NT2/D1 (cell line): ENCODE measurements around the gene SIRPG.

Experiments used
- DNase-seq: peaks from one replicate; pipeline ENCODE4 v3.0.0-alpha.2; 2011; ENCODE audit warnings: low read depth, low spot score
- H3K27me3 ChIP-seq: 2 replicates; pipeline ENCODE4 v1.6.0; 2011; ENCODE audit warnings: mild to moderate bottlenecking; ENCODE audit not compliant: insufficient read length, insufficient read depth
- H3K36me3 ChIP-seq: 2 replicates; pipeline ENCODE4 v1.6.1; 2011; ENCODE audit warnings: mild to moderate bottlenecking, low read length, mixed read lengths; ENCODE audit not compliant: insufficient read depth, insufficient read length
- H3K4me1 ChIP-seq: 2 replicates; pipeline ENCODE4 v1.5.1; 2011; ENCODE audit not compliant: insufficient read depth, insufficient read length
- H3K4me3 ChIP-seq: 2 replicates; pipeline ENCODE4 v1.5.1; 2011; ENCODE audit warnings: low read depth; ENCODE audit not compliant: insufficient read length
- H3K9ac ChIP-seq: 2 replicates; pipeline ENCODE4 v1.6.0; 2011; ENCODE audit warnings: low read depth; ENCODE audit not compliant: insufficient read length
- H3K9me3 ChIP-seq: 2 replicates; pipeline ENCODE4 v1.5.1; 2011; ENCODE audit warnings: mild to moderate bottlenecking, low read length; ENCODE audit not compliant: insufficient read depth
- SUZ12 ChIP-seq: IDR thresholded peaks from 2 replicates; pipeline ENCODE4 v1.6.1; 2011; ENCODE audit not compliant: insufficient read length, insufficient read depth; ENCODE audit errors: extremely low read depth
- YY1 ChIP-seq: IDR thresholded peaks from 2 replicates; pipeline ENCODE4 v1.6.1; 2011; ENCODE audit not compliant: insufficient read length, insufficient read depth
- ZNF274 ChIP-seq: IDR thresholded peaks from 2 replicates; pipeline ENCODE4 v1.6.1; 2011; ENCODE audit warnings: mild to moderate bottlenecking, low read depth, low read length

Gene SIRPG

DNA sequence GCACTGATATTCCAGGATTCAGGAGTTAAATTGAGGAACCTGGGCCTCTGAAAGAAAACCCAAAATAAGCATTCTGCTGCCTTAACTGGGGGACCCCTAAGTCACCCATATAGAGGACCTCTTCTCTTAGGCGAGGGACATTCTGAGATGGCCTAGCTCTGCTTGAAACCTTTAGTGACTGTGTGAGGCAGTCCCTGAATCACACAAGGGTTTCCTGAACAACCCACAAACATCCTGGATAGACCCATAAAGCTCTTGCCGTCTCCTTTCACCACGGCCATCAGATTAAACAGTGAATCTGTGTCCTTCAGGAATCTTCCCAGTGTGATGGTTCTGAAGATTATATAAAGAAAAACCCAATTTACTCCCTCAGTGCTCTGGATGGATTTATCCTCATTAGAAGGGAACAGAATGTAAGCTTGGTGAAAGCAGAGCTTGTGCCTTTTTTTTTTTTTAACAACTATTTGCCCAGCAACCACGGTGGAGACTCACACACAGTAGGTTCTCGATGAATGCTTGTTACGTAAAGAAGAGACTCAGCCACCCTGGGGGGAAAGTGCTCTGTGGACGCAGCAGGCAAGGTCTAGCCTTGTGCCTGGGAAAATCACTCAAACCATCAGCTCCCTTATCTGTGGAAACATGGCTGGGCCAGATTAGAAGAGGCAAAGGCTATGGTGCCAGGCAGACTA, 39.1 kb upstream of the SIRPG start:
- no peaks in the 10 kb centered on the region for H3K27me3 ChIP-seq
- H3K9me3 ChIP-seq, result no peaks in the 10 kb centered on the region
- no peaks in the 10 kb centered on the region for H3K36me3 ChIP-seq
- DNase-seq, result no peak
- no peak overlapping the region for H3K4me3 ChIP-seq
- TF ChIP-seq ZNF274 (no peak), YY1 (no peak), SUZ12 (no peak)
- H3K9ac ChIP-seq, result no peak overlapping the region
- H3K4me1 ChIP-seq, result no peaks in the 10 kb centered on the region

DNA sequence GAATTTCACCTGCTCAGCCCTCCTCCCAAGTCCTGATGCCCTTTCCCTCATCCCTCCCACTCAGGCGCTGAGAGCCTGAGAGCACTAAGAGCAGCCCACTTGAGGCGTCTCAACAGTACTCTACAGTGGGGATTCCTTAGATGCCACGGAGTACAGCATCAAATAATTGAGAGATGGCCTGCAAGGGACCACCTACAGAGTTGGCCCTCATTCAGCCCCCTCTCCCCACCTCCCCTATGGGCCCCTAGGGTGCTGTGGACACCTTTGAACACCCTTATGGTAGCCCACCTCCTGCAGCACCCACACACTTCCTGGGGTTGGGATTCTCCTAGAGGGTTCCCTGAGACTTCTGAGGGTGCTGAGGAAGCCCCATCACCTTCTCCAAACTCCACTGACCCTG, 37.1 kb upstream of the SIRPG start:
- H3K27me3 ChIP-seq, result no peaks in the 10 kb centered on the region
- no peak overlapping the region for H3K4me3 ChIP-seq
- DNase-seq, result no peak
- H3K9me3 ChIP-seq, result peaks cover 13% of the 10 kb centered on the region; the same call in 1 of the 2 replicates
- H3K4me1 ChIP-seq, result no peaks in the 10 kb centered on the region
- TF ChIP-seq YY1 (no peak), ZNF274 (no peak), SUZ12 (no peak)
- no peaks in the 10 kb centered on the region for H3K36me3 ChIP-seq
- no peak overlapping the region for H3K9ac ChIP-seq

DNA sequence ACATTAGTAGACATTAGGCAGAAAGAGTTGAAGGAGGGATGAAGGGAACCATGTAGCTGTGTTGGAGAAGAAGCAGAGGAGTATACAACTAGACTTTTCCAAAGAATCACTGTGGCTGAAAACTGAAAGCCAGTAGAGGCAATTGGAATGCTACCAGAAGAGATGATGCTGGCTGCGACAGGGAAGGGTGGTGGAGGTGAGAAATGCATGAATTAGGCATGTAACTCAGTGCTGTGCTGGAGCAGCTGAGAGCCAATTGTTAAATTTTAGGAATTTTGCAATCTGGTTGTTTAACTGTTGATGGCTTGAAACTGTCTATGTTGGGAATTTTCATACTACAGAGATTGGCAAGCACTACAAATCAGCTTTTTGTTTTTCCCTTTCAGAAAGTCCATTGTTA, 35.8 kb upstream of the SIRPG start:
- H3K4me3 ChIP-seq, result no peak overlapping the region
- no peak for TF ChIP-seq YY1
- TF ChIP-seq ZNF274, result no peak
- TF ChIP-seq SUZ12, result no peak
- H3K4me1 ChIP-seq, result no peaks in the 10 kb centered on the region
- H3K9me3 ChIP-seq, result peaks cover 13% of the 10 kb centered on the region; the same call in 1 of the 2 replicates
- H3K27me3 ChIP-seq, result no peaks in the 10 kb centered on the region
- no peaks in the 10 kb centered on the region for H3K36me3 ChIP-seq
- DNase-seq, result no peak
- no peak overlapping the region for H3K9ac ChIP-seq

DNA sequence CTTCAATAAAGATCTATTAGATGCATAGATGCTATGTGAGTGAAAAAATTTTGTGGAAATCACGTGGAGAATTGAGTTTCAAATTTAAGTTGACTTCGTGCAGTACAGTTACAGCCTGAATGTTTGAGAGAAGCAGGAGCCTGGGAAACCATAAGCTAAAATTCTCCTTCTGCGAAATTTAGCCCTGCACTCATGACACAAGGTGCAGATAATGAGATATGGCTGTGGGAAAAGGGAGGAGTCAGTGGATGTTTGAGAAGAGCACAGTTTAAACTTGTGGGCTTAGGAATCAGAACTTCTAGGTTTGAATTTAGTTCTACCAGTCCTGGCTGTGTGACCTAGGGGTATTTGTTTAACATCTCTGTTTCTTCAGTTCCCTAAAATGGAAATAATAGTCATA, 32.1 kb upstream of the SIRPG start:
- H3K4me1 ChIP-seq, result peaks cover 6% of the 10 kb centered on the region
- peaks cover 13% of the 10 kb centered on the region; the same call in 1 of the 2 replicates for H3K9me3 ChIP-seq
- no peak overlapping the region for H3K9ac ChIP-seq
- no peak for DNase-seq
- no peaks in the 10 kb centered on the region for H3K36me3 ChIP-seq
- TF ChIP-seq SUZ12, result no peak
- TF ChIP-seq YY1, result no peak
- no peak for TF ChIP-seq ZNF274
- H3K27me3 ChIP-seq, result no peaks in the 10 kb centered on the region
- no peak overlapping the region for H3K4me3 ChIP-seq

DNA sequence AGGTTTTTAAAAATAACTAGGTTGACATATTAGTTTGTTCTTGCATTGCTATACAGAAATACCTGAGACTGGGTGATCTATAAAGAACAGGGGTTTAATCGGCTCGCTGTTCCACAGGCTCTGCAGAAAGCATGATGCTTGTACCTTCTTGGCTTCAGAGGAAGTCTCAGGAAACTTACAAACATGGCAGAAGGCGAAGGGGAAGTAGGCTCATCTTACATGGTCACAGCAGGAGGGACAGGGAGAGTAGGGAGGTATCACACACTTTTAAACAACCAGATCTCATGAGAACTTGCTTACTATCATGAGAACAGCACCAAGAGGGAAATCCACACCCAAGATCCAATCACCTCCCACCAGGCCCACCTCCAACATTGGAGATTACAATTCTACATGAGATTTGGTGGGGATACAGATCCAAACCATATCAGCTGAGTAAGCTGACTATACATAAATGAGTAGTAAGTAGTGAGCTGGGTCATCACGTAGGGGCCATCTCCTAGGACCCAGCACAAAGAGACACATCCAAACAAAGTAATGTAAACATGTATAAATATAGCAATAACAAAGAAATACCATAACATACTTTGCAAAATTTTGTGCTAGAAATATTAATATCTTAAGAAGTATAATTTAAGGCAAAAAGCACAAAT, 31.4 kb upstream of the SIRPG start:
- H3K4me1 ChIP-seq, result peaks cover 6% of the 10 kb centered on the region
- H3K4me3 ChIP-seq, result no peak overlapping the region
- no peaks in the 10 kb centered on the region for H3K36me3 ChIP-seq
- H3K9ac ChIP-seq, result no peak overlapping the region
- no peak for DNase-seq
- no peak for TF ChIP-seq YY1
- TF ChIP-seq SUZ12, result no peak
- no peak for TF ChIP-seq ZNF274
- H3K27me3 ChIP-seq, result no peaks in the 10 kb centered on the region
- peaks cover 13% of the 10 kb centered on the region; the same call in 1 of the 2 replicates for H3K9me3 ChIP-seq

- H3K27me3 ChIP-seq, result no peaks in the 10 kb centered on the region
- no peak overlapping the region for H3K9ac ChIP-seq
- H3K36me3 ChIP-seq, result no peaks in the 10 kb centered on the region
- H3K4me1 ChIP-seq, result peaks cover 6% of the 10 kb centered on the region
- no peak for DNase-seq
- no peak overlapping the region for H3K4me3 ChIP-seq
- H3K9me3 ChIP-seq, result peaks cover 24% of the 10 kb centered on the region
- TF ChIP-seq SUZ12, result no peak
- TF ChIP-seq YY1, result no peak
- TF ChIP-seq ZNF274, result no peak
These were observed 29.5 kb upstream of the SIRPG start for GRCh38 chr20:1687053-1687452.

DNA sequence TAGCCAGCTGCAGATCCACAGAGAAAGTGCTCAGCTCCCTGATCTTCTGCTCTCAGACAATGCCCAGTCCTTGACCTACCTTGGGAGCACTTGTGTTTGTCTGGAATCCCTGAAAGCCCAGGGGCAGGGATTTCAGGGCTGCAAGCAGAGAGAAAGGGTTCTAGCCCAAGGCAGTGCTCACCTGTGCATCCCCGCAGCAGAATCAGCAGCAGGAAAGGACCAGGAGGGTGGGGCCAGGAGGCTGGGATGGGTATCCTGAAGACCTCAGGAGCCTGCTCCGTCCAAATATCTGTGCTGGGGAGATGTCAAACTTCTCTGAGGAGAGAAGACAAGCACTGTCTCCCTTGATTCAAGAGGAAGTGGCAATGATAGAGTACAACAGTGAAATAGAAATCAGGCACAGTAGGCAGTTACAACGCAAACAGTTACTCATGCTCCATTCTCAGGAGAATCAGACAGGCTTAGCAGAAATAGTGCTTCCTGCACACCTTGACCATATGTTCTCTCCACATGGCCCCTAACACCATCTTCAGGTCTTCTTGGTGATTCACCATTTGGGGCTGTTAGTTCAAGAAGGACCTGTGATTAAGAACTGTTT, 28.7 kb upstream of the SIRPG start:
- Histone ChIP-seq H3K36me3 (no peaks in the 10 kb centered on the region), H3K4me3 (no peak overlapping the region), H3K9ac (no peak overlapping the region), H3K9me3 (peaks cover 25% of the 10 kb centered on the region), H3K4me1 (peaks cover 6% of the 10 kb centered on the region), H3K27me3 (no peaks in the 10 kb centered on the region)
- TF ChIP-seq YY1, result no peak
- no peak for TF ChIP-seq SUZ12
- TF ChIP-seq ZNF274, result no peak
- DNase-seq, result no peak
